HG03159 (cell line): ENCODE measurements around the gene CLDN1.

Experiments
- ATAC-seq: cut with Tn5 transposase; IDR thresholded peaks from one replicate; pipeline ENCODE4 v1.9.1; 2021; ENCODE audit warnings: mild to moderate bottlenecking, moderate library complexity; ENCODE audit not compliant: unreplicated experiment

CLDN1 gene

DNA sequence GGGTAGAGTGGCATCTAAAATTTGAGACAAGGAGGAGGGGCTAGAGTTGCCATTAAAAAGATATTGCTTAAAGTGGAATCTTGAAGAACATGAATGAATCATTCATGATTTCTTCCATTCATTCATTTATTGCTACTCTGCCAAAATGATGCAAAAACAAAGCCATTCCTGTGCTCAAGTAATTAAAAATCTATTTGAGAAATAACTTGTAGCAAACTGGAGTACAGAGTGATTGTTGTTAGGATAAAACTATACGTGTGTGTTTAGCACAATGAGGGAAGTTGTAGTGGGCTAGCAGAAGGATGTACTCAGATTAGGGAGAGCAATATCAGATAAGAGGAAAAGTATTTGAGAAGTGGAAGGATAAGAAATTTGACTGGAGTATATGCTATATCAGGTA lies 11.7 kb upstream of the CLDN1 start:
- no peak for ATAC-seq

DNA sequence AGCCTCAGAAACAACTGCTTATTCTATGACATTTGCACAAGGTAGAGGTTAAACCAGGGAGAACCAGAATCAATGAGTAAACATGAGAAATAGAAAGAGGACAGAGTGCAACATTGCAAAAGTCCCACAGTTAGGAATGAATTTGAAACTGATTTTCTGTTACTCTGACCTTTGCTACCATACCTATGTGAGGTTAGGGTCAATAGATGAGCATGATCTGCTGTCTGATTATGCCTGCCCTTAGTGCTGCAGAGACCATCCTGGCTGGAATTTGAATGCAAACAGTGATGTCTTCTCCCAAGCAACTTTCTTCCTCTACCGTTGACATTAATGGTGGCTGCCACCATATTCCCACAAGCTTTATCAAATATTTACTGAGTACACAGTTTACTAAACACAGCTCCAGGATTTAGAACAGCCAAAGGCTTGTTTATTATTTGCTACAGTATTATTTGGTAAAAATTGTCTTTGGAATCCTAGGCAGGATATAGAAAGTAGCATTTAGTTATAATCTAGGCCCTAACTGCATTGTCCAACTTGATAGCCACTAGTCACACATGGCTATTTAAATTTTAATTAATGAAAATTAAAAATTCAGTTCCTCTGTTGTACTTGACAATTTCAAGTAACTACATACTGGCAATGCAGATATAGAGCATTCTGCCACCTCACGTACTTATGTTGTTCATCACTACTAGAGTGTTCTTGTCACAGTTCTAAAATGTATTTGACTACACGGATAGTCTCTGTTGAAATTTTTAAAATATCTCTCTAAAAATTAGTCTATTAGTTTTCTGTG lies 8.9 kb upstream of the CLDN1 start:
- ATAC-seq: no peak

DNA sequence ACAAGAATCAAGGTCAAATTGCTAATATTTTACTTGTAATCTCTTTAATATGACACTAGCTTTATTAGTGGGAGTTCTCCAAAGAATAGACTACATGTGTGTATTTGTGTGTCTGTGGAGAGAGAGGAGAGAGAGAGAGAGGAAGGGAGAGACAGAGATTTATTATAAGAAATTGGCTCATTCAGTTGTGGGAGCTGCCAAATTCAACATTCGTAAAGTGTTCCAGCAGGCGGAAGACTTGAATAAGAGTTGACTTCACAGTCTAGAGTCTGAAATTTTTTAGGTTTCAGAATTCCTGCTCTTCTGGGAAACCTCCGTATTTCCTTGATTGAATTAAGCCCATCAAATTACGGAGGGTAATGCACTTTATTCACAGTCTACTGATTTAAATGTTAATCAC lies 4.7 kb upstream of the CLDN1 start:
- no peak for ATAC-seq

DNA sequence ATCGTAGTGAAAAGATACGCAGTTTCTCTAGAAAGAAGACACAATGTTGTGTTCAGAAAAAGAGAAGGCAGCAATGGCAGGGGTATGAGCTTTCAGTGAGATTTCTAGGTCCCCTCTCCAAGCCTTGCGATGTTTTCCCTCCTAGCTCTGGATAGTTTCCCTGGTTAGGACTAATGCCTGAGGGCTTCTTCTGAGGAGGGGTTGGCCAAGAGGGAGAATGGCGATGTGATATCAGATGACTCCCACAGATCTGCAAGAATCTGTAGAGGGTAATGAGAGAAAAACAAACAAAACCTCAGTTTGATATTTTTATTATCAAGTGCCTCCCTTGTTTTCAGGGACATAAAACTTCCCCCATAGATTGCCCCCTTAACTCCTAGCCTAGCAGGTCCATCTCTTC lies 4.1 kb upstream of the CLDN1 start:
- ATAC-seq: no peak

DNA sequence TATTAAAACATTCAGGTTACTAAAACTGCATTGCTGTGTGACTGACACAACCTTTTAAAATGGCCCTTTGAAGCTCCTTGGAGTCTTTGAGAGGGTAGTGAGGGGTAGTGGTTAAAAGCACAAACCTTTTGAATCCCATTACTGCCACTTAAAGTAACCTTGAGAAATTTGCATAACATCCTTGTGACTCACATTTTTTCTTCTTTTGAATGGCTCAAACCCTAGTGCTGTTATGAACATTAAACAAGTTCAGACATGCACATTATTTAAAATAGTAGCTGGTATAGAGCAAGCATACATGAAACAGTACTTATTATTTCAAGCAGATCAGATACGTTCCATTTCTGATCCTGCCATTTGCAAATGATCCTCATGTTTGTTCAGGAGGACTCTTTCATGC lies 3.7 kb upstream of the CLDN1 start:
- no peak for ATAC-seq

DNA sequence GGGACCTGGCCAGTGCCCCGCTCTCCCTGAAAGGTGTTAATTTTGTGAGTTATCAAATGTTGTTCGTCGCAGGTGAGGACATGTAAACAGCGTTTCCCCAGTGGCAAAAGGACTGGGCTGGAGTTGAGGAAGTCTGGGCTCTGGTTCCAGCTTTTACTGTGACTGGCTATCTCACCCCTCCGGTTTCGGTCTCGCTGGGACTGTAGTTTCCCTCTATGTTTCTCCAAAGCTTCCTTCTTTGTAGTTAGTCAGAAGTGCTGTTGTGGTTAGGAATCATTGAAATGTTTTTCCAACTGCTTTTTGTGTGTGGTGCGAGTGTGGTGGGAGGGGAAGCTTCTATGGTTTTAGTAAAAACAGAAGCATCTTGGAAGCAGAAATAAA lies 990 bp upstream of the CLDN1 start:
- ATAC-seq: no peak

DNA sequence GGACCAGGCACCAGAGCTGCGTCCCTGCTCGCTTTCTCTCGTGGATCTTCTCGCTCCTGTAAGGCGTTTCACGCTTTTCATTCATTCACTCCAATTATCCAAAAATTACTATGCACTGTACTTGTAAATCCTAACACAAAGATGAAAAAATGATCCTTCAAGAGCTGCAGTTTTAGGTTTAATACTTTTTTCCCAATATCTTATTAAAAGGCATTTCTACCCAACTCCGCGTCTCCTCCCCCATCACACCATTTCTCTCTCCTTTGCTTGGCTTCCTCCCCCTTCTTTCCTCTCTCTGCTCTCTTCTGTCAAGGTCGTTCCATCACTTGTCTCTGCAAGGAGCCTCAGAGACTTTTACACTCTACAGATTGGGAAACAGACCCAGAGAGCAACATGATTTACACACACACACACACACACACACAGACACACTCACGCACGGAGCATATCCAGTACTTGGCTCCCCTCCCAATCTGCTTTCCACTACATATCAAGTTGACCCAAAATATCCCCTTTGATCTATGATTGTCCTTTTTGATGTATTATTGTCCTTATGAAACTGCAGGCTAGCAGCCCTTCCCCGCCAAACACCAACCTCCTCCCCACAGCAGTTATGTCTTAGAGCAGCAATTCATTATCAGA lies 479 bp upstream of the CLDN1 start:
- no peak for ATAC-seq

DNA sequence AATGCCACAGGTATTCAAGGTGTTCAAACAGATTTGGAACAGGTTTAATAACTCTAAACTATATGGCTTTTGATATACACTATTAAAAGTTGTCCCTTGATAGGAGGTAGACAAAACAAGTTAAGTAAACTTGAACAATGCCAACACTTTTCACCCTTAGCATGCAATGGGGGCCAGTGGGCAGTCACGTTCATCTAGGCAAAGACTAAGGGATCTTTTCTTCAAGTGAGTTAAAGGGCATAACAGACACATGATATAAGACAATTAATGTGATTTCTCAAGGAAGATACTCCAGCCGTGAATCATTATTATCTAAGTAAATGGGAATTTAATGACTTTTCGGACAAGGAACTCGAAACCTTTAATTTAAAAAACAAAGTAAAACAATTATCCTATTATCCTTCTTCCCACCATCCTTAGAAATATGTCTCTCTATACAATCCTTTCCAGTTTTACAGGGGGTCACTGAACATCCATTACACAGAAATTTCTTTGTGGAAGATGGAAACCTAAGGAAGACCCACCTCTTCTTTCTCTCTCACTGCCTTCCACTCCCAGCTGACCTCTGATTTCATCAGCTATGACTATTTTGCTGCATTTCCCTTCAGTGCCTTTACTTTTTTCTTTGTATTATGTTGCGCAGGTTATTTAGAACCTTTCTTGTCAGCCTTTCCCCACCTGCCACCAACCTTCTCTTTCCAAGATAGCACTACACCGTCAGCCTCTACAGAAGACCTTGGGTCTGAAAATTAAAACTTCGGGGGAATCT lies 1.5 kb downstream of the CLDN1 start:
- no peak for ATAC-seq

DNA sequence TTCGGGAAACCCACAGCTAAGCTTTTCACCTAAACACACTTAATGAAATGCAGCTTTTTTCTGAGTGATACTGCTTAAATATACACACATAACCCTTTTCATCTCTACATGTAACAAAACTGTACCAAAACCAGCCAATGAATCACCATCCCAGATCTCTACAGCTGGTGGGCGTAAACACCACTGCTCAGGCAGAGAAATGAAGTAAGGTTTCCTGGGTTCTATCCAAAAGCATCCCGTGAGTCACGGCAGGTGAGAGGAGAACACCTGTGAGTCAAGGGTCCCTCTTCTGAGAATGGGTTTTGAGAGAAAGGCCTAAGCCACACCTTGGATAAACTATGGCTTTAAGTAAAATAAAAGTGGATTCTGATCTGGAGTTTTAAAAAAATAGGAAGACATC lies 2.6 kb downstream of the CLDN1 start:
- ATAC-seq: no peak

DNA sequence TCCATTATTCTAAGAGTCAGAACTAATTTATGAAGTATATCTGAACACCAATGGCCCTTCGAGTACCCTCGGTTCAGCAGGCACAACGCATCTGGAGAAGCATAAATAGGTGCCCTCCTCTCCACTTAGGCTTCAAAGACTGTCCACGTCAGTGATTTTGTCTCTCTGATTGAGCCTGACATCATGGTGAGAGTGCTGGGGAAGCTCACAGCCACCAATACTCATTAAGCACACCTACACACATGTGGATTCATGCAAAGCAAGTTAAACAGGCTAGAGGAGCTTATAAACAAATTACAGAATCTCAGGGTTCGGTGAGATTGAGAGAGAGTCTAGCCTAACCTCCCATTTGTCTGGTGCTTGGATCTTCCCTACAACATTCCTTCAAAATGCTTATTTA lies 3.6 kb downstream of the CLDN1 start:
- ATAC-seq: no peak

DNA sequence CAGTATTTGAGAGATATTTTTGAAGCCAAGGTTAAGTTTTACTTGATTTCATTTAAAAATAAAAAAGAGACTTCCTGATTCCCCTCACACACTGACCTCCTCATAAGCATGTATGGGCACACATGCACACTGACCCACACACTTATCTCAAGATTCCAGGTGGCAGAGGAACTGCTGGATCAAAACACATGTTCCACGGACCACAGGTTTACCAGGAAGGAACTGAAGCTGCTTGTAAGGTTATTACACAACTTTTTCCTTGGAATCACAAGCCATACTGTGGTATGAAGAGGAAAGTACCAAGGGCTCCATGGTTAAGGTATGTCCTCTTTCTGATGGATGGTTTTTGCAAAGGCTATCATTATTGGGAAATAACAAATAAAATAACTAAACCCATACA lies 7.5 kb downstream of the CLDN1 start:
- ATAC-seq: no peak

DNA sequence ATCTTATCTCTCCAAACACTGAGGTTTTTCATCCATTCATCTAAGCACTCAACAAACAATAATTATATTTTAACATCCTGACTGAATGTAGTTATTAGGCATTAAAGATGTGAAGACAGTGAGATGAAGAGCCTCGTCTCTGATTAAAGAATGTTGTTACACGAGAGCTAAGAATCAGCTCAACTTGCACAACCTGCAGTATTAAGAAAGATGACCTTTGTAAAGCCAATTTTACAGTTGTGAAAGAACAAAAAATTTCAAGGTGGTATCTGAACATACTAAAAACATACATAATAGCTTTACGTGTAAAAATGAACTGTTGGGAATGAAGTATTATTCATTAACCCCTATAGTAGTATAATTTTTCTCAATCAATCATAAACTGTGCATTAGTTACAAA lies 12.8 kb downstream of the CLDN1 start:
- no peak for ATAC-seq

DNA sequence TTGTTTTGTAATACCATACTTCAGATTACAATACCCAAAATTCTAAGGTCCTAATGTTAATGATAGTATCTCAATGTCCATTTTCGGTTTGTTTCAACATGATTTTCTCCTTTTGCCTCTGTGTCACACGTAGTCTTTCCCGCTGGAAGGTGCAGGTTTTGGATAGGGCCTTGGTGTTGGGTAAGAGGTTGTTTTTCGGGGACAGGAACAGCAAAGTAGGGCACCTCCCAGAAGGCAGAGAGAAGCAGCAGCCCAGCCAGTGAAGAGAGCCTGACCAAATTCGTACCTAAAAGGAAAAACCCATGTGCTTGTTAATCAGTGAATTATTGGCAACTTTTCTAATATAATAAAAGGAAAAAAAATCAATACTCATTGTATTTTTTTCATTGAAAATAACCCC lies 14.1 kb downstream of the CLDN1 start:
- ATAC-seq: no peak

DNA sequence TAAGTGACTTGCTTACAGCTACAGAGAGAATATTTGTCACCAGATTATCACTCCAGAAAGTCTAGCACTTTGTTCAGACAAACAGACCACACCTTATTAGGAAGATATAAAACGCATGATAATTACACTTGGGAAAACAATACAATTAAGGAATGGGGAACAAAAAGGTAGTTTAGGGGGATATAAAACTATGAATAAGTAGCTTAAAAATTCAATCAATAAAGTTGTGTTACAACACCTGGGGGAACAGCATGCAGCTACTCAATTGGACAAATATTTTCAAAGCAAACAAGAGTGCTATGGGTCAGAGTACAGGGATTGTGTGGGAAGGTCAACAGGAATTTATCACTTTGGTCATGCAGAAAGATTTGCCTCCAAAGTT lies 15.1 kb downstream of the CLDN1 start:
- ATAC-seq: no peak

DNA sequence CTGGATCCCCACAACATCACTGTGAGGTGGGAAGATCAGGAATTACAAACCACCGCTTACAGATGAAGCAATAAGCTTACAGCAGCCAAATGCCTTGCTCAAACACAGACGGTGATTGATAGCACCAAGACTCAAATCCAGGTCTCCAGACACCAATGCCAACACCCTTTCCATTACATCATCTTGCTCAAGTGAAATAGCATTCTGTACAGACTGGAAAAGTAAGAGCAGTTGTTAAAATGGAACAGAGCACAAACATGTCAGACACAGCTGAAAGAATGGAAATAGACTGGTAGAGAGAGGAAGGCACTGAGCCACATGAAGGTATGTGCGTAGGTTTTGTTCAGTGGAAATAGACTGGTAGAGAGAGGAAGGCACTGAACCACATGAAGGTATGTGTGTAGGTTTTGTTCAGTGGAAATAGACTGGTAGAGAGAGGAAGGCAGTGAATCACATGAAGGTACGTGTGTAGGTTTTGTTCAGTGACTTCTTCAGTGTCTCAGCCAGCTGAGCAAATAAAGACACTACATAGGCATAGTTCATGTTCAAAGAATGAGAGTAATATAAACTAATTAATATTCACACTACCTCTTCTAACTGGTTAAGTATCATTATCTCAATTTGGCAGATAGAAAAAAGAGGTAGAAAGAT lies 15.6 kb downstream of the CLDN1 start:
- no peak for ATAC-seq

DNA sequence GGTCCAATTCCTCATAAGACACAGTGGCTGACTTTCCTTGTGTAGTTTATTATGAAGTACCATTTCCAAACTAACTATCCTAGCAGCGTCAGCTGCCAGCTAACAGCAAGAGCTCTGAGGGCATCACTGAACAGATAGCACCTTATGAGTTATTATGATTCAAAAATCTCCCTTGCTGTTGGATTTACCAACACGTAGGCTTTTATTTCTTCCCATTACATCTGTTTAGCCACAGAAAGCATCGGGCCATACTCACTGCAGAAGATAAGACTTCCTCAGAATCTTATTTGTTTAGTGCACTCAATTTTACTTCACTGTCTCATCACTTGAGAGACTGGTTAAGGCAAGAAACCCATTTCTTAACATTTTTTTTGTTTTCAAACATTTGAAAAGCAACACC lies 16.2 kb downstream of the CLDN1 start:
- no peak for ATAC-seq

DNA sequence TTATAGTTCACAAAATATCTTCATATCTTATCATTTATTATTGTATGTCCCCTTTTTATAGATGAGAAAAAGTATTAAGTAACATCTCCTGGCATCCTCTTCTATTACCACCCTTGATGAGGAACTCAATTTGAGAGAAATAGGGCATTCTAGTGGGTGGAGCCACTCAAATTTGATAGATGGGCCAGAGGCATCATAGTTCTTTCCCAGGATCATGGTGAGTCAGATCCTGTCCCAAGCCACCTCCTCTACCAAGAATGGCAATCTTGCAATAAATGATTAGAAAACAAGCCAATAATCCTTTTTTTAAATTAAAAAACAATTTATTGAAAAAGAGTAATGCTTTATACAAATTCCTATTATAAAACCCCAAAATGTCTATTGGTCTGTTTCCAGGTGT lies 16.8 kb downstream of the CLDN1 start:
- no peak for ATAC-seq

DNA sequence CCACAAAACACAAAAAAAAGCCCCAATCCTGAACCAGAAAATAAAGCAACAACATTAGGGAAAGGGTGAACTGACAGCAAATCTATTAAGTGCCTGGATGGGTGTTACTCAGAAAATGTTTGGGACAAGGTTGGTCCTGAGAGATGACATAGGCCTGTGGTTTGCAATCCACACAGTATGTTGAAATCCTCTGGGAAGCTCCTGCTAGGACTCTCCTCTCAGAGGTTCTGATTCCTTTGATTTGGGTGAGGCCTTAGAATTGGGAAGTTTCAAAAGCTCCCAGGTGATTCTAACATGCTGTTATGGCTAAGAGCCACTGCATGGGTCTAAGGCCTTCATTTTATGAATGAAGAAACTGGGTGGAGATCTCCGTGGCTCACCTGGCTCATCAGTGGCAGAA lies 18.4 kb downstream of the CLDN1 start:
- ATAC-seq: no peak

DNA sequence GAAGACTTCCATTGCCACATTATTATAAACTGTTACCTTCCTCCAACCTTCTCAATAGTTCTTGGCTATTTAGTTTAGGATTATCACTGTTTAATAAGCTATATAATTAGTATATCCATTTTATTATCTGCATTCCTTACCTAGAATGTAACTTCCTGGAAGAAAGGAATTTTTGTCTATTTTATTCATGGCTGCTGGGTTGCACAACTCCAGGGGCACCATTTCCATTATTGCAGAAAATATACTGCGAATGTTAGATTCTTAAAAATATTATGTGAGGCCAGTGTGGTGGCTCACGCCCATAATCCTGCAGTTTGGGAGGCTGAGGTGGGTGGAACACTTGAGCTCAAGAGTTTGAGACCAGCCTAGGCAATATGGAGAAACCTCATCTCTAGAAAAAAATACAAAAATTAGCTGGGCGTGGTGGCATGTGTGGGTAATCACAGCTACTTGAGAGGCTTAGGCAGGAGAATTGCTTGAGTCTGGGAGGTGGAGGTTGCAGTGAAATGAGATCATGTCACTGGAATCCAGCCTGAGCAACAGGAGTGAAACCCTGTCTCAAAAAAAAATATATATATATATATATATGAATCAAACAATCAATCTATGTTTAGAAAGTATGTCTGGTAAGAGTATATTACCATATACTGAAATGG lies 19.9 kb downstream of the CLDN1 start:
- no peak for ATAC-seq

DNA sequence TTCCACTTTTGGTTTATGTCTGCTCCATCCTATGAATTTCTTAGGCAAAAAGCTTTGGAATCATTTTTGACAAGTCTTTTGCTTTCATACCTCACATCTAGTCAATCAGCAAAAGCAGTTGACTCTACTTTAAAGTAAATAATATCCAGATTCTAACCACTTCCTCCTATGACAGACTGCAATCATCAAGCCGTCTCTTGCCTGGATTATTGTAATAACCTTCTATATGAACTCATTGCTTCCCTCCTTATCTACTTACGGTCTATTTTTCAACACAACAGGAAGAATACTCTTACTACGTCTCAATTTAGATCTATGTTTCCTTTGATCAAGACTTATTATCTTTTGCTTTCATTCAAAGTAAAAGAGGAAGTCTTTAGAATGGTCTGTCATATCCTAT lies 20.7 kb downstream of the CLDN1 start:
- ATAC-seq: no peak

DNA sequence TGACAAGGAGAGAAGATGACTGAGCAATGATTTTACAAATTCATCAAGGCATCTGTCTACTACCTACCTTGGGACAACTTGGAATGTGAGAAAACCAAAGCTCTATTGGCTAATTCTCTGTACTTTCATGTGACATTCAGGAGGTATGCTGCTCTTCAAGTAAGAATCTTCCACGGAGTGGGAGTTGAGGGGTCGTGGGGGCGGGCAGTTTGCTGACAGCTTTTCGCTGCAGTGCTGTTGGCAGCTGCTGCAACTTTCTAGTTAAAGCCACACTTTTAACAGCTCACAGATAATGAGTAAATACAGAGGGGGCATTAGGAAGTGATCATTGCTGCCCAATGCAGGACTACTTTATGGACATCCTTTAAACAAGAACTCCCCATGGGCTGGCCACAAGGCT lies 22.3 kb downstream of the CLDN1 start:
- no peak for ATAC-seq
